BE2C (cell line): ENCODE results near the gene RAD23B.
"Not testable (repeated sequence)": the region's sequence is repeated elsewhere in the genome, so short reads cannot be mapped to it uniquely, and the experiment has no call there.

Experiments used
- DNase-seq: peaks from one replicate; pipeline ENCODE4 v3.0.0-alpha.2; 2020
- H3K27me3 ChIP-seq: fragments of 250-450 bp; sonication (Bioruptor Pico); 2 replicates; pipeline ENCODE4 v1.5.1; 2020; ENCODE audit warnings: mild to moderate bottlenecking
- H3K36me3 ChIP-seq: fragments of 250-450 bp; sonication (Bioruptor Pico); 2 replicates; pipeline ENCODE4 v1.5.1; 2020; ENCODE audit warnings: mild to moderate bottlenecking
- H3K4me1 ChIP-seq: fragments of 250-450 bp; sonication (Bioruptor Pico); 2 replicates; pipeline ENCODE4 v1.5.1; 2020
- H3K4me3 ChIP-seq: 2 replicates; pipeline ENCODE4 v1.5.1; 2011; ENCODE audit warnings: low read depth, low read length
- H3K9me3 ChIP-seq: fragments of 250-450 bp; sonication (Bioruptor Pico); 2 replicates; pipeline ENCODE4 v1.5.1; 2020
- CTCF ChIP-seq: IDR thresholded peaks from 2 replicates; pipeline ENCODE4 v1.5.1; 2012; ENCODE audit warnings: mild to moderate bottlenecking, low read depth, low read length

Gene RAD23B

GRCh38 chr9:107249665-107250285 is 33.3 kb upstream of the RAD23B start:
- no peak for DNase-seq
- TF ChIP-seq CTCF: no peak
- Histone ChIP-seq H3K9me3 (no peaks in the 10 kb centered on the region), H3K27me3 (no peaks in the 10 kb centered on the region), H3K36me3 (no peaks in the 10 kb centered on the region), H3K4me1 (peaks cover 6% of the 10 kb centered on the region), H3K4me3 (no peak overlapping the region)

- H3K27me3 ChIP-seq: no peaks in the 10 kb centered on the region
- H3K4me3 ChIP-seq: no peak overlapping the region
- H3K36me3 ChIP-seq: no peaks in the 10 kb centered on the region
- no peak for TF ChIP-seq CTCF
- H3K4me1 ChIP-seq: peaks cover 6% of the 10 kb centered on the region
- H3K9me3 ChIP-seq: no peaks in the 10 kb centered on the region
- peak; percentile 20 for DNase-seq
Measured at GRCh38 chr9:107251756-107252322, 31.2 kb upstream of the RAD23B start.

GRCh38 chr9:107258919-107259318 is 24.2 kb upstream of the RAD23B start:
- TF ChIP-seq CTCF: no peak
- H3K9me3 ChIP-seq: no peaks in the 10 kb centered on the region
- H3K4me3 ChIP-seq: no peak overlapping the region
- no peaks in the 10 kb centered on the region for H3K36me3 ChIP-seq
- DNase-seq: no peak
- H3K4me1 ChIP-seq: no peaks in the 10 kb centered on the region
- H3K27me3 ChIP-seq: no peaks in the 10 kb centered on the region

- not testable (repeated sequence) for H3K4me1 ChIP-seq, DNase-seq, H3K9me3 ChIP-seq, H3K27me3 ChIP-seq, H3K4me3 ChIP-seq, H3K36me3 ChIP-seq
Measured at GRCh38 chr9:107259751-107260313, 23.2 kb upstream of the RAD23B start.

GRCh38 chr9:107260437-107261081 is 22.5 kb upstream of the RAD23B start:
- no peak for TF ChIP-seq CTCF

GRCh38 chr9:107261106-107261505 is 22.0 kb upstream of the RAD23B start:
- Histone ChIP-seq H3K4me3 (no peak overlapping the region), H3K9me3 (no peaks in the 10 kb centered on the region), H3K4me1 (no peaks in the 10 kb centered on the region), H3K27me3 (no peaks in the 10 kb centered on the region), H3K36me3 (no peaks in the 10 kb centered on the region)
- no peak for DNase-seq
- no peak for TF ChIP-seq CTCF

More at GRCh38 chr9:107260437-107261081, 22.5 kb upstream of the RAD23B start:
- no peak for DNase-seq
- no peaks in the 10 kb centered on the region for H3K4me1 ChIP-seq
- no peaks in the 10 kb centered on the region for H3K27me3 ChIP-seq
- no peaks in the 10 kb centered on the region for H3K9me3 ChIP-seq
- H3K4me3 ChIP-seq: no peak overlapping the region
- no peaks in the 10 kb centered on the region for H3K36me3 ChIP-seq
